ENCODE measurements around the gene DNMT1.

DNMT1 gene

DNA sequence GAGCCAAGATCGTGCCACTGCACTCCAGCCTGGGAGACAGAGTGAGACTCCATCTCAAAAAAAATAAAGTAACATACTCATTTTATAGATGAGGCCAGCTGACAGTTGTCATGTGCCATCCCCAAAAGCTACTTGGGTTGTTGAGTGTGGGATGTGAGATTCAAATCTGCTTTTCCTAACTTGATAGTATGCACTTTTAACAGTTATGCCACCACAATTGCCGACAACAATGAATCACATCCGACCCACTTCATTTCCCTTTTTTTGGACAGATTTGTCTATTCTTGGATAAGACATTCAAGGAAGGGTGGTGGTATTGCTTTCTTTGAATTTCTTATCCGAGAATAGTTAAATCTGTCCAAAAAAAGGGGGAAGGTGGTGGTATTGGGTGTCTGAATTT is 16.3 kb upstream of the DNMT1 start:
- POLR2A ChIA-PET (ENCODE audit: low non-redundant PET), result no interaction called here
- CTCF ChIA-PET, result no interaction called here
- no peak for DNase-seq (ENCODE audit: low spot score)
- H3K27ac ChIP-seq, result no peak overlapping the region
- TF ChIP-seq, protein P1, sequence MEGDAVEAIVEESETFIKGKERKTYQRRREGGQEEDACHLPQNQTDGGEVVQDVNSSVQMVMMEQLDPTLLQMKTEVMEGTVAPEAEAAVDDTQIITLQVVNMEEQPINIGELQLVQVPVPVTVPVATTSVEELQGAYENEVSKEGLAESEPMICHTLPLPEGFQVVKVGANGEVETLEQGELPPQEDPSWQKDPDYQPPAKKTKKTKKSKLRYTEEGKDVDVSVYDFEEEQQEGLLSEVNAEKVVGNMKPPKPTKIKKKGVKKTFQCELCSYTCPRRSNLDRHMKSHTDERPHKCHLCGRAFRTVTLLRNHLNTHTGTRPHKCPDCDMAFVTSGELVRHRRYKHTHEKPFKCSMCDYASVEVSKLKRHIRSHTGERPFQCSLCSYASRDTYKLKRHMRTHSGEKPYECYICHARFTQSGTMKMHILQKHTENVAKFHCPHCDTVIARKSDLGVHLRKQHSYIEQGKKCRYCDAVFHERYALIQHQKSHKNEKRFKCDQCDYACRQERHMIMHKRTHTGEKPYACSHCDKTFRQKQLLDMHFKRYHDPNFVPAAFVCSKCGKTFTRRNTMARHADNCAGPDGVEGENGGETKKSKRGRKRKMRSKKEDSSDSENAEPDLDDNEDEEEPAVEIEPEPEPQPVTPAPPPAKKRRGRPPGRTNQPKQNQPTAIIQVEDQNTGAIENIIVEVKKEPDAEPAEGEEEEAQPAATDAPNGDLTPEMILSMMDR (conservative IDR thresholded peaks at IDR 0.05; ENCODE audit: low read depth), result no peak

DNA sequence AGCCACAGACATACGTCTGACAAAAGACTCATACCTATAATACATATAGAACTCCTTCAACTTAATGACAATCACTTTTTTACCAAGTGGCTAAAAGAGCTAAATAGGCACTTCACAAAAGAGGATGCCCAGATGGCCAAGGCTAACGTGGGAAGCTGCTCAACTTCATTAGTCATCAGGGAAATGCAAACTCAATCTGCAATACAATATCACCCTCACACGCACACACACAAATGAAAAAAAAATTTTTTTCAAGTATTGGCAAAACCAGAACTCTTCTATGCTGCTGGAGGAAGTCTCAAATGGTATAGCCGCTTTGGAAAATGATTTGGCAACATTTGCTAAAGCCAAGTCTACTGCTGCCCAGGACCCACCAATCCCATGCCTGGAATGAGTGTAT is 14.6 kb upstream of the DNMT1 start:
- ChIA-PET CTCF (no interaction called here), POLR2A (ENCODE audit: low non-redundant PET) (no interaction called here)
- TF ChIP-seq, protein P1 (conservative IDR thresholded peaks at IDR 0.05; ENCODE audit: low read depth), result no peak
- H3K27ac ChIP-seq, result no peak overlapping the region
- DNase-seq (ENCODE audit: low spot score), result no peak

DNA sequence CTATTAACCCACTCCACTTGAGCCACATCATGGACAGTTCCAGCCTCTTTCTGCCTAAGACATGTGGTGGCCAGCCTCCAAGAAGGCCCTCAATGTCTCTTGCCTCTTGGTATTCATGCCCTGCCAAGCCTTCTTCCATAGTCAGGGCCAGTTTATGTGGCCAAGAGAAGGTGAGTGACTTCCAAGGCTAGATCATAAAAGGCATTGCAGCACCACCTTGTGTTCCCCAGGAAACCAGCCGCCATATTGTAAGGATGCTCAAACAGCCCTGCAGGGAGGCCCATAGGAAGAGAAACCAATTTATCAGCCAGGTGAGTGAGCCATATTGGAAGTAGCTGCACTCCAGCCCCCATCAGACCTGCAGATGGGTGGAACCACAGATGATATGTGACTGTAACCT is 12.3 kb upstream of the DNMT1 start:
- ChIA-PET POLR2A (ENCODE audit: low non-redundant PET) (no interaction called here), CTCF (interaction anchor here (0.6 to 2.0 kb wide), 4 partner anchors 13 to 275 kb away, joined by 3 to 5 read pairs (median 4); no protein-coding TSS in a partner anchor)
- TF ChIP-seq, protein P1 (conservative IDR thresholded peaks at IDR 0.05; ENCODE audit: low read depth), result no peak
- DNase-seq (ENCODE audit: low spot score), result no peak
- H3K27ac ChIP-seq, result no peak overlapping the region

DNA sequence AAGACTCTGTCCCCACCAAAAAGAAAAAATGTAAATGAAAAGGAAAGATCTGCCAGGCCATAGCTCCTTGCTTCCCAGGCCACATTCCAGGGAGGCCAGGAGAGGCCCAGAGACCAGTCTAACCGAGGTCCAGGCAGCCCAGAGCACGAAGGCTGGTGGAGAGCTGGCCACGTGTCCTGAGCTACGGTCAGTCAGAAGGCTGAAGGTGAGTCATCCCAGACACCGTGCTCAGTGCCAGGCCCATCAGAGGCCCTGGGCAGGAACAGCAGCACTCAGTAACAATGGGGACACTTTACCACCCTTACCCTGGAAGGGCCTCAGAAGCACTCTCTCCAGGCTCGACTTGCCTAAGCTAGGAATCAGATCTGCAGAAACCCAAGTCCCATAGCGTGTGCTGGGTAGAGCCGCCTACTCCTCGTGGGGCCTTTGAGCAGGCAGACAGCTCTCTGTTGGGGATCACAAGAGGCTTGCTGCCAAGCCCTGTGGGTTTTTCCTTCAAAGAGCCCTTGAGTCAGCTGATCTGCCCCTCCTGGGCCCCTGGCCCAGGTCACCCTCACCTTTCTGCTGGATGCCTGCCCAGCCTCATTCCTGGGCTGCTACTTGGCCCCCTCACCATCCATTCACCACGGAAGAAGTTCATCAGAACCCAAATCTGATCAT is 11.6 kb upstream of the DNMT1 start:
- ChIA-PET POLR2A (ENCODE audit: low non-redundant PET) (no interaction called here), CTCF (interaction anchor here (0.6 to 2.0 kb wide), 2 partner anchors 14 to 78 kb away, joined by 3 to 5 read pairs; no protein-coding TSS in a partner anchor)
- H3K27ac ChIP-seq, result no peak overlapping the region
- TF ChIP-seq, protein P1 (conservative IDR thresholded peaks at IDR 0.05; ENCODE audit: low read depth), result no peak
- no peak for DNase-seq (ENCODE audit: low spot score)

DNA sequence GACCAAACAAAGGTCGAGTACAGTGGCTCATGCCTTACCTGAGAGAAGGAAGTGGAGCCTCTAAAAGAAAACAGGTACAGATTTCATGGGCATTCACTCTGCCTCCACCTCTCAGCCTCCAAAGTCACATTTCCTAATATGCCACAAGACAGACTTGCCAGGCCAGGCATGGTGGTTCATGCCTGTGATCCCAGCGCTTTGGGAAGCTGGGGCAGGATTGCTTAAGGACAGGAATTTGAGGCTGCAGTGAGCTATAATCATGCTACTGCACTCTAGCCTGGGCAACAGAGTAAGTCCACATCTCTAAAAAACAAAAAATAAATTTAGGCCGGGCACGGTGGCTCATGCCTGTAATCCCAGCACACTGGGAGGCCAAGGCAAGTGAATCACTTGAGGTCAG is 10.9 kb upstream of the DNMT1 start:
- no peak overlapping the region for H3K27ac ChIP-seq
- TF ChIP-seq, protein P1 (conservative IDR thresholded peaks at IDR 0.05; ENCODE audit: low read depth), result no peak
- POLR2A ChIA-PET (ENCODE audit: low non-redundant PET), result no interaction called here
- CTCF ChIA-PET, result interaction anchor here (2.0 kb wide), 1 partner anchor 14 kb away, joined by 5 read pairs; no protein-coding TSS in a partner anchor
- no peak for DNase-seq (ENCODE audit: low spot score)

DNA sequence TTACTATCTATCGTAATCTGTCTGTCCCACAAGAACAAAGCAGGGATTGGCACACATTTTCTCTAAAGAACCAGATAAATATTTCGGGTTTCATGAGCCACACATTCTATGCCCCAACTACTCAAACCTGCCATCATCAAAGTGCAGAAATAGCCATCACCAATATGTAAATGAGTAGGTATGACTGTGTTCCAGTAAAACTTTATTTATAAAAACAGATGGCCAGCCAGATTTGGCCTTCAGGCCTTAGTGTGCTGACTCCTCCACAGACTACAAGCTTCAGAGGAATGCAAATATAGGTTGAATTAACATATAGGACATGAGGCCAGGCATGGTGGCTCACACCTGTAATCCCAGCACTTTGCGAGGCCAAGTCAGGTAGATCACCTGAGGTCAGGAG is 8.9 kb upstream of the DNMT1 start:
- TF ChIP-seq, protein P1 (conservative IDR thresholded peaks at IDR 0.05; ENCODE audit: low read depth), result no peak
- ChIA-PET CTCF (interaction anchor here (0.6 kb wide), 1 partner anchor 200 kb away, joined by 3 read pairs; no protein-coding TSS in a partner anchor), POLR2A (ENCODE audit: low non-redundant PET) (no interaction called here)
- no peak overlapping the region for H3K27ac ChIP-seq
- no peak for DNase-seq (ENCODE audit: low spot score)

Data from RWPE1 (cell line).